Colonic mucosa (tissue), 4 donors: ENCODE results near the gene L3MBTL4. TPM values are rescaled to one million over a fixed set of nuclear protein-coding genes. Genes with fewer than 3 reads are reported as not detected.

Experiments
- DNase-seq: peaks from one replicate; pipeline ENCODE4 v3.0.0-alpha.2; 2020
- H3K27ac ChIP-seq: fragments of 200-600 bp; one replicate; pipeline ENCODE4 v1.8.0; 2021
- H3K27me3 ChIP-seq: fragments of 200-600 bp; one replicate; pipeline ENCODE4 v1.8.0; 2021
- H3K36me3 ChIP-seq: fragments of 200-600 bp; one replicate; pipeline ENCODE4 v1.8.0; 2021
- H3K4me1 ChIP-seq: fragments of 200-600 bp; one replicate; pipeline ENCODE4 v1.8.0; 2021; ENCODE audit warnings: mild to moderate bottlenecking
- H3K4me3 ChIP-seq: fragments of 200-600 bp; one replicate; pipeline ENCODE4 v1.8.0; 2021
- H3K9ac ChIP-seq, 2 donors: one replicate each; pipeline ENCODE4 v1.7.0; 2013; ENCODE audit warnings: control low read depth in 2 of 2, low read depth in 2 of 2, low read length in 2 of 2
- H3K9me3 ChIP-seq: fragments of 200-600 bp; one replicate; pipeline ENCODE4 v1.8.0; 2021
- intact Hi-C: fragments of 100-400 bp; cut with DNase I; formaldehyde crosslinking; loops from one replicate; pipeline ENCODE4 v1.14.1; 2022
- total RNA-seq, 2 donors: library from RNA; stranded (reverse); fragmentation: NEBNext Ultra II Directional in 1 of 2; extraction: Animal tissue kit (Norgen Biotek cat#: 25700) in 1 of 2; gene quantifications; one replicate each; pipeline ENCODE4 v1.2.1, GENCODE V29; 2021
- TF ChIP-seq, protein P1 (sequence below): fragments of 200-600 bp; IDR thresholded peaks from one replicate; pipeline ENCODE4 v1.8.0; 2022; ENCODE audit warnings: antibody characterized with exemption, mild to moderate bottlenecking
- donor health status: healthy.
- donor health status: DM: no; HTN: no; CAD: no.
- donor health status: DM: no; HTN: no; CAD: no.

The L3MBTL4 gene
- total RNA-seq, 2 donors from 2014 or later = 3.5 to 3.8 TPM

DNA sequence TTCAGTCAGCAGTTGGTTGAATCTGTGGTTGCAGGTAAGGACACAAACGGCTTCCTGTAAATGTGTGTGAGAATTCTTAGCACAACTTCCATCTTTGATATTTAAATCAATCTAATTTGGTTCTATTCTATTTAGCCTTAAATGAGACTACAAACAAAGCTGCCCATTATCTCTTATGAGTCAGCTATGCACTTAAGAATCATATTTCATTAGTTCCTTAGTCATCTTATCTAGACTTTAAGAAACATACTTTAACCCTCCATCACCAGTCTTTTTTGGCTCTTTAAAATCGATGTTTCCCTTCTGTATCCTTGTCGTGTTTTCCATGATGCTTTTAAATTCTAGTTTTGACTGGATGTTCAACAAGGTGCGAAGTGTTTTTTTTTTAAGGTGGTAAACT is 405.0 kb downstream of the L3MBTL4 start:
- intact Hi-C loops = no loop called here
- TF ChIP-seq, protein P1, sequence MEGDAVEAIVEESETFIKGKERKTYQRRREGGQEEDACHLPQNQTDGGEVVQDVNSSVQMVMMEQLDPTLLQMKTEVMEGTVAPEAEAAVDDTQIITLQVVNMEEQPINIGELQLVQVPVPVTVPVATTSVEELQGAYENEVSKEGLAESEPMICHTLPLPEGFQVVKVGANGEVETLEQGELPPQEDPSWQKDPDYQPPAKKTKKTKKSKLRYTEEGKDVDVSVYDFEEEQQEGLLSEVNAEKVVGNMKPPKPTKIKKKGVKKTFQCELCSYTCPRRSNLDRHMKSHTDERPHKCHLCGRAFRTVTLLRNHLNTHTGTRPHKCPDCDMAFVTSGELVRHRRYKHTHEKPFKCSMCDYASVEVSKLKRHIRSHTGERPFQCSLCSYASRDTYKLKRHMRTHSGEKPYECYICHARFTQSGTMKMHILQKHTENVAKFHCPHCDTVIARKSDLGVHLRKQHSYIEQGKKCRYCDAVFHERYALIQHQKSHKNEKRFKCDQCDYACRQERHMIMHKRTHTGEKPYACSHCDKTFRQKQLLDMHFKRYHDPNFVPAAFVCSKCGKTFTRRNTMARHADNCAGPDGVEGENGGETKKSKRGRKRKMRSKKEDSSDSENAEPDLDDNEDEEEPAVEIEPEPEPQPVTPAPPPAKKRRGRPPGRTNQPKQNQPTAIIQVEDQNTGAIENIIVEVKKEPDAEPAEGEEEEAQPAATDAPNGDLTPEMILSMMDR = no peak
- Histone ChIP-seq H3K9me3 (no peaks in the 10 kb centered on the region), H3K36me3 (no peaks in the 10 kb centered on the region), H3K9ac (no peak overlapping the region), H3K27me3 (no peaks in the 10 kb centered on the region), H3K4me3 (no peak overlapping the region), H3K4me1 (no peaks in the 10 kb centered on the region), H3K27ac (no peak overlapping the region)
- DNase-seq = no peak

DNA sequence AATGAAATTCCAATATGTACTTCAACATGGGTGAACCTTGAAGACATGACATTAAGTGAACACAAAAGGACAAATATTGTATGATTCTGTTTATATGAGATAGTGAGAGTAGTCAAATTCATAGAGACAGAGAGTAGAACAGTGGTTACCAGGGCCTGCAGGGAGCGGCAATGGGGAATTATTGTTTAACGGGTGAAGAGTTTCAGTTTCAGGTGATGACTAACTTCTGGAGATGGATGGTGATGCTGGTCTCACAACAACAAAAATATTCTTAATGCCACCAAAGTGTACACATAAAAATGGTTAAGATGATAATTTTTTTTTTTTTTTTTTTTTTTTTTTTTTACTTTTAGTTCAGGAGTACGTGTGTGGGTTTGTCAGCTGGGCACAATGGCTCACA is 410.0 kb downstream of the L3MBTL4 start:
- Histone ChIP-seq H3K27ac (no peak overlapping the region), H3K4me1 (no peaks in the 10 kb centered on the region), H3K36me3 (no peaks in the 10 kb centered on the region), H3K4me3 (no peak overlapping the region), H3K9me3 (no peaks in the 10 kb centered on the region), H3K9ac (no peak overlapping the region), H3K27me3 (no peaks in the 10 kb centered on the region)
- no peak for DNase-seq
- TF ChIP-seq, protein P1 = no peak
- intact Hi-C loops = no loop called here

DNA sequence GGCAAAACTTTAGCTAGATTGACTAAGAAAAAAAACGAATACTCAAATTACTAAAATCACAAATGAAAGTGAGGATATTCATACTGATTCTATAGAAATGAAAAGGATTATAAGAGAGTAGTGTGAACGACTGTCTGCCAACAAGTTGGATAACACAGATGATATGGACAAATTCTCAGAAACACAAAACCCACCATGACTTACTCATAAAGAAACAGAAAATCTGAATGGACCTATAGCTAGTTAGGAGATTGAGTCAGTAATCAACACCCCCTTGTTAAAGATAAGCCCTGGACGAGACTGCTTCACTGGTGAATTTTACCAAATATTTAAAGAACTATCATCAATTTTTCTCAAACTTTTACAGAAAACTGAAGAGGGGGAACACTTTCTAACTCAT is 410.6 kb downstream of the L3MBTL4 start:
- TF ChIP-seq, protein P1 = no peak
- H3K27me3 ChIP-seq = no peaks in the 10 kb centered on the region
- H3K36me3 ChIP-seq = no peaks in the 10 kb centered on the region
- DNase-seq = no peak
- H3K4me1 ChIP-seq = no peaks in the 10 kb centered on the region
- no peak overlapping the region for H3K27ac ChIP-seq
- no peak overlapping the region for H3K9ac ChIP-seq
- H3K4me3 ChIP-seq = no peak overlapping the region
- H3K9me3 ChIP-seq = no peaks in the 10 kb centered on the region
- intact Hi-C loops = no loop called here

DNA sequence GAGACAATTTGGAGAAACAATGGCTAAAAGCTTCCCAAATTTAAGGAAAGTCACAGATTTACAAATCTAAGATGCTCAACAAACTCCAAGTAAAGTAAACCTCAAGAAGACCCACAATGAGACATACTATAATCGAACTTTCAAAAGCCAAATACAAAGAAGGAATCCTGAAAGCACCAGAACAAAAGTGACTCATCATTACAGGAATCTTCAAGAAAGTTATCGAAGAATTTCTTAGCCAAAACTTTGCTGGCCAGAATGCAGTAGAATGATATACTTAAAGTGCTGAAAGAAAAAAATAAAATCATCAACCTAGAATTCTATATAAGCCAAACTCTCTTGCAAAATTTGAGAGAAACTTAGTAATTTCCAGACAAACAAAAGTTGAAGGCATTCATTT is 412.8 kb downstream of the L3MBTL4 start:
- DNase-seq = no peak
- Histone ChIP-seq H3K9ac (no peak overlapping the region), H3K9me3 (no peaks in the 10 kb centered on the region), H3K27me3 (no peaks in the 10 kb centered on the region), H3K4me3 (no peak overlapping the region), H3K36me3 (no peaks in the 10 kb centered on the region), H3K4me1 (no peaks in the 10 kb centered on the region), H3K27ac (no peak overlapping the region)
- intact Hi-C loops = no loop called here
- TF ChIP-seq, protein P1 = no peak

DNA sequence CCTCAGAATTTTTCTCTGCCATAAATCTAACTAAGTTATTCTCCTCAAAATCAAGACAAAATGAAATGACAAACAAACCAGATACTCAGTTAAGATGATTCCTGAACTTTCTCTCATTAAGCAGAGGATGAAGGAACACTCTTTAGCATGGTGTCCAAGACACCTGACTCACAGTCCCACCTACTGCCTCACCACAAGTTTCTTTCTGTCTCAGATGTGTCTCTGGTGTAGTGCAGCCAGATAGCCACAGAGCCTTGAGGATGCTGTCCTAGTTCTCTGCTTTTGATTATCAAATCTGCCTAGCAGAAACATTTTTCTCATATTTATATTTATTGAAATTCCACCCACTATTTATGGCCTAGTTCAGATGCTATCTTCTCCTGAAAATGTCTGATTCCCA is 415.8 kb downstream of the L3MBTL4 start:
- Histone ChIP-seq H3K4me3 (no peak overlapping the region), H3K9ac (no peak overlapping the region), H3K36me3 (no peaks in the 10 kb centered on the region), H3K4me1 (no peaks in the 10 kb centered on the region), H3K27me3 (no peaks in the 10 kb centered on the region), H3K9me3 (no peaks in the 10 kb centered on the region), H3K27ac (no peak overlapping the region)
- intact Hi-C loops = no loop called here
- TF ChIP-seq, protein P1 = no peak
- no peak for DNase-seq
